HFFc6 (cell line): Measurements from ENCODE around the gene KRCC1. TPM values are rescaled to one million over a fixed set of nuclear protein-coding genes. Genes with fewer than 3 reads are reported as not detected.
A peak's percentile ranks its signal among the peaks of the same experiment; 100 is the strongest.
"Not testable (repeated sequence)": the region's sequence is repeated elsewhere in the genome, so short reads cannot be mapped to it uniquely, and the experiment has no call there.

Experiments
- DNase-seq: peaks from one replicate; pipeline ENCODE4 v3.0.0-alpha.2; 2018
- H3K27ac Mint-ChIP-seq: 2 replicates; pipeline ENCODE4 v1.8.0; 2020; ENCODE audit warnings: mild to moderate bottlenecking, mixed read lengths
- H3K27me3 Mint-ChIP-seq: 2 replicates; pipeline ENCODE4 v1.8.0; 2021; ENCODE audit warnings: mild to moderate bottlenecking, moderate library complexity, mixed read lengths; ENCODE audit not compliant: insufficient read depth
- H3K36me3 Mint-ChIP-seq: 2 replicates; pipeline ENCODE4 v1.8.0; 2021; ENCODE audit warnings: low read depth, mixed read lengths
- H3K4me1 Mint-ChIP-seq: 2 replicates; pipeline ENCODE4 v1.8.0; 2020; ENCODE audit warnings: low read depth, mixed read lengths
- H3K4me3 Mint-ChIP-seq: 2 replicates; pipeline ENCODE4 v1.8.0; 2020; ENCODE audit warnings: mild to moderate bottlenecking, moderate library complexity, mixed read lengths
- H3K9me3 Mint-ChIP-seq: 2 replicates; pipeline ENCODE4 v1.8.0; 2020; ENCODE audit warnings: mild to moderate bottlenecking, mixed read lengths
- CTCF ChIP-seq: fragments of 200-600 bp; sonication (generic); IDR thresholded peaks from 2 replicates; pipeline ENCODE4 v1.5.0; 2021; ENCODE audit warnings: antibody characterized with exemption, mild to moderate bottlenecking
- total RNA-seq, 6 experiments: library from RNA; stranded (reverse); fragmentation: NEBNext Ultra II Directional; extraction: Animal tissue kit (Norgen Biotek cat#: 25700); gene quantifications; 2 replicates in 1 of 6; 3 replicates in 5 of 6; pipeline ENCODE4 v1.2.3, GENCODE V29; 2021

KRCC1 gene
- total RNA-seq, 6 experiments from 2014 or later, result 19.3 to 26.0 (median 23.8) TPM

DNA sequence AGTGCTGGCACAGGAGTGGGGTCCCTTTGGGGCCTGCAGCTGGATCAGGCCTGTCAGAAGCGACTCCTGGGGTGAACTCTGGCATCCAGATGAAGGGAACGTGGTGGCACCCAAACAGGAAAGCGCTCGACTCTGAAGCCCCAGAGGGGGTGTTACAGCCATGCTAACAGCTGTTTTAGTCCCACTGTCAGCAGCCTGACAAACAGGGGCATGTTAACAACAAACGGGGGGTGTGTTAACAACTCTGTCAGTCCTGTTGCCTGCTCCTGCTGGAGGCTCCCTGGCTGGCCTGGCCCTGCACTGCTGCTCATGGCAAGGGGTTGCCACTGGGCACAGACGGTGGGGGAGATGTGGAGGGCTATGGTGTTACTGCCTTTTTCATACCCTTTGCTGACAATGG lies 36.7 kb downstream of the KRCC1 start:
- DNase-seq, result no peak
- Mint-ChIP-seq H3K4me3 (no peak overlapping the region), H3K4me1 (peaks cover 18% of the 10 kb centered on the region), H3K36me3 (no peaks in the 10 kb centered on the region), H3K9me3 (no peaks in the 10 kb centered on the region), H3K27ac (no peak overlapping the region), H3K27me3 (peaks cover 9% of the 10 kb centered on the region)
- TF ChIP-seq CTCF, result no peak

DNA sequence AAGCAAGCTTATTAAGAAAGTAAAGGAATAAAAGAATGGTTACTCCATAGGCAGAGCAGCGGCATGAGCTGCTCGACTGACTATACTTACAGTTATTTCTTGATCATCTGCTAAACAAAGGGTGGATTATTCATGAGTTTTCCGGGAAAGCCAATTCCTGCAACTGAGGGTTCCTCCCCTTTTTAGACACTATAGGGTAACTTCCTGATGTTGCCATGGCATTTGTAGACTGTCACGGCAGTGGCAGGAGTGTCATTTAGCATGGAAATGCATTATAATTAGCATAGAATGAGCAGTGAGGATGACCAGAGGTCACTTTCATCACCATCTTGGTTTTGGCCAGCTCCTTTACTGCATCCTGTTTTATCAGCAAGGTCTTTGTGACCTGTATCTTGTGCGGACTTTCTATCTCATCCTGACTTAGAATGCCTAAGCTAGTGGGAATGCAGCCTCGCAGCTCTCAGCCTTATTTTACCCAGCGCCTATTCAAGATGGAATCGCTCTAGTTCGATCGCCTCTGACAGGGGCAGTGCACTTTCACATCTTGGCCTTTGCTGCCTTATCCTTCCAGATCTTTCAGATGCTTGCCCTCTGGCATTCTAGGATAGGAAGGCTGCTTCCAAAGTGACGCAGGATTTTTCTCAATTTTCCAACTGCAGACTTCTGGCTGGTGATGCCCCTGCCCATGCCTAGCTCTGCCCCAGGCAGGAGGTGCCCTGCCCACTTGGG lies 37.3 kb downstream of the KRCC1 start:
- H3K4me3 Mint-ChIP-seq, H3K27ac Mint-ChIP-seq, DNase-seq, H3K27me3 Mint-ChIP-seq, H3K36me3 Mint-ChIP-seq, H3K9me3 Mint-ChIP-seq: not testable (repeated sequence)
- peaks cover 18% of the 10 kb centered on the region for H3K4me1 Mint-ChIP-seq

- not testable (repeated sequence) for H3K9me3 Mint-ChIP-seq, H3K27ac Mint-ChIP-seq, DNase-seq, H3K36me3 Mint-ChIP-seq, H3K27me3 Mint-ChIP-seq
- peak overlapping the region; percentile 93 for H3K4me3 Mint-ChIP-seq
- H3K4me1 Mint-ChIP-seq, result peaks cover 18% of the 10 kb centered on the region
Observed at GRCh38 chr2:88017780-88018038, 37.9 kb downstream of the KRCC1 start.

DNA sequence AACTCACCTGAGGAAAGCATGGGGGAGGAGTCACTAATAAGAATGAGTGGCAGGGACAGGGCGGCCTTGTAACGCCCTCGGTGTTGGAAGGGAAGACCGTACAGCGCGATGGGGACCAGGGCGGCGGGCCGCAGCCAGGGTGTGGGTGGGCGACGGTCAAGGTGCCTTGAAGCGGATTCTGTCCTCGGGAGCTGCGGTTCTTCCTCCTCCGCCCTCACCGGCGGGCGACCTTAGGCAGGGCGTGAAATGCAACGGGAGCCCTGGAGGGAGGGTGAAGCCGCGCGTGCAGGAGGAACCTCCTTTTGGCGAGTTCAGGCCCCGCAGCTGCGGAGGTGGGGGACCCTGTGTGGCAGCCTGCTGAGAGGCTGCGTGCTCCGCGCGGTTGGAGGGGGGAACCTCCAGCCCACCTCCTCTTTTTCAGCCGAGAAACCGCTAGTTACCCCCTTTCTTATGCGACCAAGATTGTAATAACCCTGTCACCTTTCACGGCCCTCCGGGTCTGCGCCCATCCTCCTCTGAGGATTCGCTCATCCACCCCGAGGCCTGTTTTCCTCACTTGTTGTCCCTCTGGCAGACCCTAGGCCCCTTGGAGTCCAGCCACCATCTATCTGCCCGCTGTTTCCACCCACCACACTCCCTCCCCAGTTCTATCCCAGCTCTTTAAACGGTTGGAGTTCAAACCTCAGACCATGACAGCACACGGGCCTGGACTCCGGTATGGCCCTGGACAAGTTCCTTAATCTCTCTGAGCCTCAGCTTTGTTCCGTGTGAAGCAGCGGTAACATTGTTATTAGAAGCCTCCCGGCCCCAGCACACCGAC lies 38.4 kb downstream of the KRCC1 start:
- H3K27ac Mint-ChIP-seq, result peak overlapping the region; percentile 99
- H3K4me3 Mint-ChIP-seq, result peak overlapping the region; percentile 93
- H3K27me3 Mint-ChIP-seq, result peaks cover 9% of the 10 kb centered on the region
- no peaks in the 10 kb centered on the region for H3K36me3 Mint-ChIP-seq
- DNase-seq, result no peak
- H3K4me1 Mint-ChIP-seq, result peaks cover 18% of the 10 kb centered on the region
- H3K9me3 Mint-ChIP-seq, result no peaks in the 10 kb centered on the region
- no peak for TF ChIP-seq CTCF

DNA sequence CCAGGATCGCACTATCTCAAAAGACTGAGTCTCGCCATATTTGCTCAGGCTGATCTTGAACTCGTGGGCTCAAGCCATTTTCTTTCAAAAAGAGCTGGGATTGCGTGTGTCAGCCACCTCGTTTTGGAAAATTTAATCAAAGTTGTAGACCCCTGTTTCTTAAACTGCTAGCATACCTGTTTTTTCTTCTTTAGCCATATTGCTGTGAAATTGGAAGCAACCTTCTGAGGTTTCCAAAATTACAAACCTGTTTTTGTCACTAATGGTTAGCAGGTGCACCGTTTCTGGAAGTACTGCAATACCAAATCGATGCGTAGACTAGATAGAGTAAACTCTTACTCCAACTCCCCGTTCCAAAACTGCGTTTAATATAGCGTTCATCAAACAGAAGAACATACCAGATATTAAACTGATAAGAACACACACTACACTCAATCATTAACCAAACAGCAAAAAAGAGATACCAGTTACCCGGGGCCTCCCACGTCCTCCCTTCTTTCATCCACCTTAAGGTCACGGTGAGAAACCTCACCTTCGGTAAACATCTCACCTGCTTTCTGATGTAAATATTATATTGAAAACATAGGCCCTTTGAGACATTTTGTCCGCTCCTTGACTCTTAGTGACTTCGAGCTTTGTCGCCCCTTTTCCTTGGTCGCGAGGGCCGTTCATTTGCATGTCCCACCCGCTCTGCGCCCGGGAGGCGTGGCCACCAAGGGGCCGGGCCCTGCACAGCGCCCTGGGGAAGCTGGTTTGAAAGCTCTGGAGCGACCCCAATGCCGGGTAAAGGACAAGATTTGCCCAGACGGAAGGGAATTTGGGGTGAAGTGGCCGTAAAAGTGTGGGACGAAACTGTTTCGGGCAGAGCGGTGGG lies 39.3 kb downstream of the KRCC1 start, which contains the start of gene RNU2-63P:
Gene RNU2-63P, minus strand, starts transcription at position 462 of the 874 bp plus-strand sequence.
- DNase-seq, result peak; percentile 97
- no peaks in the 10 kb centered on the region for H3K36me3 Mint-ChIP-seq
- peaks cover 18% of the 10 kb centered on the region for H3K4me1 Mint-ChIP-seq
- H3K27me3 Mint-ChIP-seq, result peaks cover 10% of the 10 kb centered on the region
- 0 out of 2 replicates have a peak, but pooled peaks have one; percentile 12 for TF ChIP-seq CTCF
- H3K27ac Mint-ChIP-seq, result peak within 1 kb of the TSS; percentile 99
- peak within 1 kb of the TSS; percentile 93 for H3K4me3 Mint-ChIP-seq
- H3K9me3 Mint-ChIP-seq, result no peaks in the 10 kb centered on the region

DNA sequence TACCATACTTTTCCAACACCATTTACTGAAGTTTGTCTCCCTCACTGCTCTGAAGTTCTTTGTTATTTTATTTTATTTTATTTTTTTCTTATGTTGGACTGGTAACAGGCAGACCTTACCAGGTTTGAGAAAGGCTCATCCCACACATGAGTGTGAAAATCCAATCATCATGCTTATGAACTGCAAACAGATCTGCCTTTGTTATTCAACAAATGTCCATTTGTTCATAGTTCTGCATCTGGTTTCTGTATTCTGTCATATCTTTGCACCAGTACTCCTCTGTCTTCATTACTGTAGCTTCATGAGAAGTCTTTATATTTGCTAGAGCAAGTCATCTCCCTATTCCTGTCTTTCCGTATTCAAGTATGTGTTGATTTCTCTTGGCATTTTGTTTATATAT lies 44.6 kb downstream of the KRCC1 start:
- DNase-seq, result no peak
- no peaks in the 10 kb centered on the region for H3K9me3 Mint-ChIP-seq
- no peak overlapping the region for H3K4me3 Mint-ChIP-seq
- peaks cover 11% of the 10 kb centered on the region for H3K27me3 Mint-ChIP-seq
- H3K36me3 Mint-ChIP-seq, result no peaks in the 10 kb centered on the region
- no peak overlapping the region for H3K27ac Mint-ChIP-seq
- H3K4me1 Mint-ChIP-seq, result peaks cover 3% of the 10 kb centered on the region; the same call in 1 of the 2 replicates
- no peak for TF ChIP-seq CTCF
